AG04450 (cell line): ENCODE results near the gene SYNE3. TPM values are rescaled to one million over a fixed set of nuclear protein-coding genes. Genes with fewer than 3 reads are reported as not detected.
A peak's percentile ranks its signal among the peaks of the same experiment; 100 is the strongest.

Experiments used
- CTCF ChIA-PET: fragments of 300-600, 350-600 bp; formaldehyde crosslinking; extraction: SDS; loops from one replicate; lab custom pipeline; 2022; ENCODE audit warnings: antibody characterized with exemption, inconsistent platforms; lab: Charles Lee
- POLR2A ChIA-PET: fragments of 350-600 bp; formaldehyde crosslinking; extraction: SDS; loops from one replicate; lab custom pipeline; 2021; ENCODE audit warnings: antibody characterized with exemption, inconsistent platforms; lab: Yijun Ruan, JAX
- DNase-seq: peaks from one replicate; pipeline ENCODE4 v3.0.0-alpha.2; 2011; ENCODE audit warnings: low read depth, low spot score
- H3K27ac ChIP-seq: one replicate; pipeline ENCODE4 v1.5.1; 2012; ENCODE audit warnings: low read depth, low read length, control low read depth
- H3K27me3 ChIP-seq: one replicate; pipeline ENCODE4 v1.6.0; 2012; ENCODE audit warnings: low read length; ENCODE audit not compliant: control insufficient read depth, insufficient read depth
- H3K4me3 ChIP-seq: 2 replicates; pipeline ENCODE4 v1.5.1; 2011; ENCODE audit warnings: mild to moderate bottlenecking, low read depth, low read length, control low read depth
- H3K9me3 ChIP-seq: 2 replicates; pipeline ENCODE4 v1.5.1; 2012; ENCODE audit warnings: low read length; ENCODE audit not compliant: control insufficient read depth, insufficient read depth
- polyA plus RNA-seq: library from polyadenylated mRNA; depleted of rRNA; stranded (reverse); fragments of >200 nt; gene quantifications from 2 replicates; pipeline ENCODE4 v1.2.3, GENCODE V29; 2011
- TF ChIP-seq, protein P1 (sequence below): IDR thresholded peaks from 2 replicates; pipeline ENCODE4 v1.5.1; 2011; ENCODE audit warnings: low read depth, low read length, control low read depth, inconsistent platforms

Gene SYNE3
- polyA plus RNA-seq, 1 experiment, result 4.2 TPM

DNA sequence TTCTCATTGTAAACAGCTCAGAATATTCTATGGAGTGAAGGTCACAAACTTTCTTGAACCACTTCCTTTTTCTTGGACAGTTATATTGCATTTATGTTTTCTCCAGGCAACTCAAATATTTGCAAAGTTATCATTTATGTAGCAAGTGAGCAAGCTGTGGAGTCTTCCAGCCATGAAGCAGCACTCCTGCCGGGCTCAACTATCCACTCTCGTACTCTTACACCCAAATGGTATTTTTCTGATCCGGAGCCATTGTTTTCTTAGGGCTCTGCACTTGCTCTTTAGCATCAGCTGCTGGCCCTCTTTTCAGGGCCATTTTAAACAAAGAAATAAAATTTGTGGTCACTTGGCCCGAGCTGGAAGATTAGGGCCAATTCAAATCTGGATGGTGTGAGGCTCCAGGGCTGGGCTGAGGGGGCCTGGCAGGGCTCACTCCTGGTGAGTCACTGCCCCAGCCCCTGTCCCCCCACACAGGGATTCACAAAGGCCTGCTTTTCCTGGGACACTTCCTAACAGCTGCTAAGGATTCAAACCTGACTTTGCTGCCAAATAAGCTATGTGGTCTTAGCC lies 19.7 kb downstream of the SYNE3 start:
- H3K27me3 ChIP-seq, result no peaks in the 10 kb centered on the region
- H3K9me3 ChIP-seq, result peaks cover 3% of the 10 kb centered on the region; the same call in 1 of the 2 replicates
- TF ChIP-seq, protein P1, sequence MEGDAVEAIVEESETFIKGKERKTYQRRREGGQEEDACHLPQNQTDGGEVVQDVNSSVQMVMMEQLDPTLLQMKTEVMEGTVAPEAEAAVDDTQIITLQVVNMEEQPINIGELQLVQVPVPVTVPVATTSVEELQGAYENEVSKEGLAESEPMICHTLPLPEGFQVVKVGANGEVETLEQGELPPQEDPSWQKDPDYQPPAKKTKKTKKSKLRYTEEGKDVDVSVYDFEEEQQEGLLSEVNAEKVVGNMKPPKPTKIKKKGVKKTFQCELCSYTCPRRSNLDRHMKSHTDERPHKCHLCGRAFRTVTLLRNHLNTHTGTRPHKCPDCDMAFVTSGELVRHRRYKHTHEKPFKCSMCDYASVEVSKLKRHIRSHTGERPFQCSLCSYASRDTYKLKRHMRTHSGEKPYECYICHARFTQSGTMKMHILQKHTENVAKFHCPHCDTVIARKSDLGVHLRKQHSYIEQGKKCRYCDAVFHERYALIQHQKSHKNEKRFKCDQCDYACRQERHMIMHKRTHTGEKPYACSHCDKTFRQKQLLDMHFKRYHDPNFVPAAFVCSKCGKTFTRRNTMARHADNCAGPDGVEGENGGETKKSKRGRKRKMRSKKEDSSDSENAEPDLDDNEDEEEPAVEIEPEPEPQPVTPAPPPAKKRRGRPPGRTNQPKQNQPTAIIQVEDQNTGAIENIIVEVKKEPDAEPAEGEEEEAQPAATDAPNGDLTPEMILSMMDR, result no peak
- H3K4me3 ChIP-seq, result no peak overlapping the region
- POLR2A ChIA-PET, result interaction anchor here (1.8 kb wide), 1 partner anchor 14 kb away, joined by 6 read pairs; no protein-coding TSS in a partner anchor
- DNase-seq, result no peak
- peak overlapping the region; percentile 33 for H3K27ac ChIP-seq
- CTCF ChIA-PET, result interaction anchor here (0.5 to 2.7 kb wide), 4 partner anchors 31 to 70 kb away, joined by 3 to 17 read pairs (median 9); no protein-coding TSS in a partner anchor

DNA sequence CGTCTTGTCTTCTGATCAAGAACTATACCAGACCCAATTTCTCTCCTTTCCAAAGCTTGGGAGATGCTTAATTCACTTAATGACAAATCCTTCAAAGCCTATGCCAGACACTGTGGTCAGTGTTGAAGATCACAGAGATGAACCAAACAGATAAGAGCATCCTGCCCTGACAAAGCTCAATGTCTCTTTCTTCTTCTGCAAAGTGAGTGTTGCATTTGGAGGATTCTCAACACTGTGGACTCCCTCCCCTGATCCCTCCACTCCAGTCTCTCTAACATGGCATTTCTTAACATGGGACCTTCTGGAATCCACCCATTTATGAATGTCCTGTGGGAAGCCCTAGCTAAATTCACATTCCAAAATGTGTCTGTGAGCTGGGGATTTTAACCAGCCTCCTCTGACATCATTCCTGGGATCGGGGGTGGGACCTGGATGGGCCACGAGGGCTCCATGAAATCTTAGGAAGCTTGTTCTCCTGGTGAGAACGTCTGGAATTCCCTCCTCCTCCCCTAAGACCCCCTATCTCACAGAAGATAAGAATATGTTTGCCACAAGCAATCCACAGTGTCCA lies 20.3 kb downstream of the SYNE3 start:
- TF ChIP-seq, protein P1, result no peak
- POLR2A ChIA-PET, result interaction anchor here (1.8 kb wide), 1 partner anchor 13 kb away, joined by 6 read pairs; no protein-coding TSS in a partner anchor
- no peaks in the 10 kb centered on the region for H3K27me3 ChIP-seq
- H3K4me3 ChIP-seq, result no peak overlapping the region
- H3K27ac ChIP-seq, result peak overlapping the region; percentile 33
- peaks cover 3% of the 10 kb centered on the region; the same call in 1 of the 2 replicates for H3K9me3 ChIP-seq
- DNase-seq, result no peak
- CTCF ChIA-PET, result interaction anchor here (1.5 to 2.7 kb wide), 3 partner anchors 31 to 53 kb away, joined by 6 to 17 read pairs (median 12); no protein-coding TSS in a partner anchor

DNA sequence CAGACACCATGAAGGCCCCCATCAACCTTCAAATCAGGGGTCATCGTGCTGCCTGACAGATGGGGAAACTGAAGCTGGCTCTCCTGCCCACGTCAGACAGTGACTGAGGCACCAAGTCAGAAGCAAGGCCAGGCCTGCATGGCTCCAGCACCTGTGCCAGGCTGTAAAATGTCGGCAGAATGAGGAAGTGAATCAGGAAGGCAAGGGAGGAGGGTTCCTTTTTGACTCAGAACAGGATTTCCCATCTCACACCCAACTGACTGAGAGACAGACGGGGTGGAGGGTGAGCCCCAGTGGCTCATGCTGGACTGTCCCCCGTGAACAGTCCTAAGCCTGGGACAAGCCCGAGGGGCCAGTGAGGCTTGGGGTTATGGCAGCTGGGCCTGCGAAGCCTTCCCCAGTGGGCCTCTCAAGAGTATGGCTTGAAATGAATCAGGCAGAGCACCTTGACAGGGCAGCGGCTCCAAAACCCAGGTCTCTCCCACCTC lies 20.9 kb downstream of the SYNE3 start:
- H3K4me3 ChIP-seq, result no peak overlapping the region
- TF ChIP-seq, protein P1, result no peak
- H3K9me3 ChIP-seq, result peaks cover 3% of the 10 kb centered on the region; the same call in 1 of the 2 replicates
- H3K27ac ChIP-seq, result no peak overlapping the region
- H3K27me3 ChIP-seq, result no peaks in the 10 kb centered on the region
- ChIA-PET CTCF (interaction anchor here (1.8 to 2.7 kb wide), 2 partner anchors 32 to 53 kb away, joined by 12 to 17 read pairs; no protein-coding TSS in a partner anchor), POLR2A (interaction anchor here (1.8 kb wide), 1 partner anchor 12 kb away, joined by 6 read pairs; no protein-coding TSS in a partner anchor)
- DNase-seq, result no peak

DNA sequence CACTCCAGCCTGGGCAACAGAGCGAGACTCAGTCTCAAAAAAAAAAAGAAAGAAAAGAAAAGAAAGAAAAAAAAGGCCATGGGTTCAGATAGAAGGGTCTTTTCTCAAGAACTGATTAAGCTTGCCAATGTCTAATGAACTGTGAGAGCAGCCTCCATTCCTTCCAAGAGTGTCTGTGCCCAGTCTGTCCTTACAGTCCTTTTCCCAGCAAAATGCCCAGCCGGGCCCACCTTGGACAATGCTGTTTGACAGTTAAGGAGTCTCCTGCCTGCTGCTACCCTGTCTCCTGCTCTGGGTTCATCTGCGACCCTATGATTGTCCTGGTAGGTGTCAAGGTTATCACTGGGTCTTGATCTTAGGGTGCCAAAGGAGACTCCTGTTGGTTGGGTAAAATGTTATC lies 21.4 kb downstream of the SYNE3 start:
- no peak for DNase-seq
- no peak overlapping the region for H3K4me3 ChIP-seq
- ChIA-PET CTCF (interaction anchor here (2.7 kb wide), 1 partner anchor 32 kb away, joined by 17 read pairs; no protein-coding TSS in a partner anchor), POLR2A (no interaction called here)
- H3K27ac ChIP-seq, result no peak overlapping the region
- TF ChIP-seq, protein P1, result no peak
- no peaks in the 10 kb centered on the region for H3K27me3 ChIP-seq
- H3K9me3 ChIP-seq, result peaks cover 3% of the 10 kb centered on the region; the same call in 1 of the 2 replicates
